HG02943 (cell line): ENCODE measurements around the gene GYS1.

Experiments
- ATAC-seq: cut with Tn5 transposase; IDR thresholded peaks from one replicate; pipeline ENCODE4 v1.9.1; 2021; ENCODE audit warnings: mild to moderate bottlenecking, low read depth, moderate library complexity; ENCODE audit not compliant: unreplicated experiment

The GYS1 gene

GRCh38 chr19:48991011-48991609, 2.0 kb downstream of the GYS1 start:
- no peak for ATAC-seq

GRCh38 chr19:48990400-48990799, 2.7 kb downstream of the GYS1 start:
- no peak for ATAC-seq

- no peak for ATAC-seq
Measured at GRCh38 chr19:48989701-48990291, 3.3 kb downstream of the GYS1 start.

GRCh38 chr19:48988860-48989259, 4.2 kb downstream of the GYS1 start:
- no peak for ATAC-seq

GRCh38 chr19:48988286-48988685, 4.8 kb downstream of the GYS1 start:
- ATAC-seq: no peak

- no peak for ATAC-seq
Measured at GRCh38 chr19:48987323-48987722, 5.8 kb downstream of the GYS1 start.

- ATAC-seq: no peak
Measured at GRCh38 chr19:48986211-48986610, 6.9 kb downstream of the GYS1 start.

- no peak for ATAC-seq
Measured at GRCh38 chr19:48985711-48986110, 7.4 kb downstream of the GYS1 start.

GRCh38 chr19:48982280-48982679, 10.8 kb downstream of the GYS1 start:
- no peak for ATAC-seq

- no peak for ATAC-seq
Measured at GRCh38 chr19:48977061-48977460, 16.0 kb downstream of the GYS1 start.

GRCh38 chr19:48975947-48976847, 16.9 kb downstream of the GYS1 start:
- ATAC-seq: no peak

- peak; percentile 47 for ATAC-seq
Measured at GRCh38 chr19:48970923-48971395, 22.1 kb downstream of the GYS1 start.

GRCh38 chr19:48970139-48970766, 22.9 kb downstream of the GYS1 start:
- no peak for ATAC-seq

- ATAC-seq: no peak
Measured at GRCh38 chr19:48969276-48970138, 23.6 kb downstream of the GYS1 start.

GRCh38 chr19:48968813-48969218, 24.3 kb downstream of the GYS1 start:
- no peak for ATAC-seq

- no peak for ATAC-seq
Measured at GRCh38 chr19:48968179-48968661, 24.9 kb downstream of the GYS1 start.

GRCh38 chr19:48967346-48968178, 25.5 kb downstream of the GYS1 start:
- ATAC-seq: no peak

GRCh38 chr19:48966541-48967345, 26.4 kb downstream of the GYS1 start:
- no peak for ATAC-seq
